ENCODE measurements around the gene ZNF793.

The ZNF793 gene

DNA sequence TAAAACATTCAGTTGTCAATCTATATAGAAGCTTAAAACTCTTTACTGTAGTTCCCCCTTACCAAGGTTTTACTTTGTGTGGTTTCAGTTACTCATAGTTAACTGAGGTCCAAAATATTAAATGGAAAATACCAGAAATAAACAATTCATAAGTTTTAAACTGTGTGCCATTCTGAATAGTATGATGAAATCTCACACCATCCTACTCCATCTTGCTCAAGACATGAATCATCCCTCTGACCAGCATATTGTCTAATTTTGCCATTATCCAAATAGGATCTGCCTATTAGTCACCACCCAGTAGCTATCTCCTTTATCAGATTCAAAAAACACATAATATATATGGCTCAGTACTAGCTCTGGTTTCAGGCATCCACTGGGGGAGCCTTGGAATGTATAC lies 65.5 kb downstream of the ZNF793 start:
- DNase-seq = no peak

DNA sequence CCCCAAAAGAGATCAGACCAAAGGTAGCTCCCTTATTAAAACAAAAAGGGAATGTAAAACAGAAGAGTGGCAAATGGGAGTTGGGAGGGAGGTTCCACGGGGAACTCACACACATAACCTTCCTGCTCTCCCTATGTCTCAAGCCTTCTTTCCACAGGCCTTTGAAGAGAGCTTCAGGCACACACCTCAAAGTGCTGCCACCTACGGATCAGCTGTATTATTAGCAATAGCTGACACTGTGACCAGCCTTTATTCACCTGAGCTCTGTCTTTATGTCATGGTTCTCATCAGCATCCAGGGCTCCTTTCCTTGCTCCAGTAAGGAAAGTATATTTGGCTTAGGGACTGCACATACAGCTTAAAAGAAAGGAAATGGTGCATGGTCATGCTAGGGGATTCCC lies 76.6 kb downstream of the ZNF793 start:
- no peak for DNase-seq
